ENCODE measurements around the gene IGF2BP2. TPM values are rescaled to one million over a fixed set of nuclear protein-coding genes. Genes with fewer than 3 reads are reported as not detected.

Gene IGF2BP2
- total and polyA plus RNA-seq, 2 experiments from 2014 or later, result 88.9 to 91.8 TPM

- Histone ChIP-seq H3K9me3 (ENCODE audit: low read depth) (no peaks in the 10 kb centered on the region), H3K4me1 (ENCODE audit: insufficient read depth) (peaks cover 25% of the 10 kb centered on the region), H3K4me2 (peak overlapping the region; percentile 38), H3K27ac (peak overlapping the region; percentile 83), H3K27me3 (no peaks in the 10 kb centered on the region), H3K4me3 (no peak overlapping the region), H3K79me2 (peaks cover 96% of the 10 kb centered on the region), H3K36me3 (replicated peaks; ENCODE audit: insufficient read depth, low read depth) (no peaks in the 10 kb centered on the region), H2AFZ (no peak overlapping the region), H4K20me1 (ENCODE audit: insufficient read depth, poor library complexity, severe bottlenecking) (peaks cover 99% of the 10 kb centered on the region), H3K9me2 (replicated peaks; ENCODE audit: insufficient read depth) (no peaks in the 10 kb centered on the region)
- WGBS (ENCODE audit: low lambda C conversion rate, missing lambda C conversion rate), result 65% methylated on average over 8 of the region's 8 CpGs
- TF ChIP-seq CTCF (IDR thresholded peaks at IDR 0.05; ENCODE audit: poor library complexity) (no peak), EZH2phosphoT487 (IDR thresholded peaks at IDR 0.05; ENCODE audit: low read depth, severe bottlenecking, unreplicated experiment) (no peak), EZH2 (IDR thresholded peaks at IDR 0.05; ENCODE audit: borderline replicate concordance) (no peak)
- DNase-seq (ENCODE audit: low spot score), result no peak
Observed at GRCh38 chr3:185797108-185797881, 27.5 kb downstream of the IGF2BP2 start.

- no peaks in the 10 kb centered on the region for H3K27me3 ChIP-seq
- no peaks in the 10 kb centered on the region for H3K9me2 ChIP-seq (replicated peaks; ENCODE audit: insufficient read depth)
- no peaks in the 10 kb centered on the region for H3K36me3 ChIP-seq (replicated peaks; ENCODE audit: insufficient read depth, low read depth)
- no peak overlapping the region for H2AFZ ChIP-seq
- H3K79me2 ChIP-seq, result peaks cover 96% of the 10 kb centered on the region
- no peaks in the 10 kb centered on the region for H3K9me3 ChIP-seq (ENCODE audit: low read depth)
- peak overlapping the region; percentile 87 for H3K27ac ChIP-seq
- no peak overlapping the region for H3K4me3 ChIP-seq
- TF ChIP-seq EZH2 (IDR thresholded peaks at IDR 0.05; ENCODE audit: borderline replicate concordance) (no peak), EZH2phosphoT487 (IDR thresholded peaks at IDR 0.05; ENCODE audit: low read depth, severe bottlenecking, unreplicated experiment) (no peak), CTCF (IDR thresholded peaks at IDR 0.05; ENCODE audit: poor library complexity) (no peak)
- H3K4me1 ChIP-seq (ENCODE audit: insufficient read depth), result peaks cover 25% of the 10 kb centered on the region
- DNase-seq (ENCODE audit: low spot score), result peak; percentile 76
- peak overlapping the region; percentile 40 for H3K4me2 ChIP-seq
- 44% methylated on average over 7 of the region's 7 CpGs for WGBS (ENCODE audit: low lambda C conversion rate, missing lambda C conversion rate)
- H4K20me1 ChIP-seq (ENCODE audit: insufficient read depth, poor library complexity, severe bottlenecking), result peaks cover 99% of the 10 kb centered on the region
Observed at GRCh38 chr3:185796431-185797107, 28.3 kb downstream of the IGF2BP2 start.

- WGBS (ENCODE audit: low lambda C conversion rate, missing lambda C conversion rate), result 86% methylated on average over 4 of the region's 4 CpGs
- no peak for DNase-seq (ENCODE audit: low spot score)
- Histone ChIP-seq H3K27me3 (no peaks in the 10 kb centered on the region), H4K20me1 (ENCODE audit: insufficient read depth, poor library complexity, severe bottlenecking) (peaks cover 98% of the 10 kb centered on the region), H2AFZ (no peak overlapping the region), H3K9me2 (replicated peaks; ENCODE audit: insufficient read depth) (no peaks in the 10 kb centered on the region), H3K4me3 (no peak overlapping the region), H3K4me2 (no peak overlapping the region), H3K9me3 (ENCODE audit: low read depth) (no peaks in the 10 kb centered on the region), H3K36me3 (replicated peaks; ENCODE audit: insufficient read depth, low read depth) (no peaks in the 10 kb centered on the region), H3K27ac (peak overlapping the region; percentile 29), H3K4me1 (ENCODE audit: insufficient read depth) (peaks cover 29% of the 10 kb centered on the region), H3K79me2 (peaks cover 96% of the 10 kb centered on the region)
- no peak for TF ChIP-seq EZH2 (IDR thresholded peaks at IDR 0.05; ENCODE audit: borderline replicate concordance)
- no peak for TF ChIP-seq CTCF (IDR thresholded peaks at IDR 0.05; ENCODE audit: poor library complexity)
- no peak for TF ChIP-seq EZH2phosphoT487 (IDR thresholded peaks at IDR 0.05; ENCODE audit: low read depth, severe bottlenecking, unreplicated experiment)
Observed at GRCh38 chr3:185793381-185793780, 31.5 kb downstream of the IGF2BP2 start.

Measured in hepatocyte (in vitro differentiated cells).